ENCODE measurements around the gene LCE3D.

- TF ChIP-seq CTCF (optimal IDR thresholded peaks at IDR 0.05 in 1 of 3, IDR thresholded peaks at IDR 0.05 in 1 of 3, conservative IDR thresholded peaks at IDR 0.05 in 1 of 3; ENCODE audit: extremely low read depth in 1 of 3, insufficient read depth in 2 of 3, low read length in 3 of 3): no peak
- no peak for TF ChIP-seq EZH2 (IDR thresholded peaks at IDR 0.05; ENCODE audit: low read length)
Measured at GRCh38 chr1:152626744-152627143, 46.4 kb upstream of the LCE3D start.

Measured in keratinocyte (primary cell).